ENCODE data around the gene CLIC4.
"Not testable (repeated sequence)": the region's sequence is repeated elsewhere in the genome, so short reads cannot be mapped to it uniquely, and the experiment has no call there.

CLIC4 gene

DNA sequence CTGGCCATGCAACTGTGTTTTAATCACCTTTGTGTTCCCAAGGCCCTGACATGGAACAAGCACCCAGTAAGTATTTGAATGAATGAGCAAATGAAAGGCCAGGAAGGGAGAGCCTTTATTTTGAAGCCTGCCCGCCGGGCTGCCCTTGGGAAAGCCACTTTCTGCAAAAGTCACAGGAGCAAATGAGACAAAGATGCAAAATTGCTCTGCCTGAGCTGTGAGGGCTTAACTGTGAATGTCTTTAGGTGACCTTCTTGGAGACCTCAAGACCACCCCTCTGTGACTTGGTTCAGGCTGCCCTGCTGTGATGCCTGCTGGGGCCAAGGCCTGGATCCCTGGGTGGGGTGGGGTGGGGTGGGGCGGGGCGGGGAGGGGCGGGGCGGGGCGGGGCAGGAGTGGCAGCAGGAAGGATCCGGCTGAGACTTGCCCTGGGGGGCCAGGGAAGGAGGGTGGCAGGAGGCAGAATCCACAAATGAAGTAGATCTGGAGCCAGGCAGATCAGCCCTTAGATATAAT, 130.8 kb downstream of the CLIC4 start:
- no peak for DNase-seq (ENCODE audit: low spot score)

DNA sequence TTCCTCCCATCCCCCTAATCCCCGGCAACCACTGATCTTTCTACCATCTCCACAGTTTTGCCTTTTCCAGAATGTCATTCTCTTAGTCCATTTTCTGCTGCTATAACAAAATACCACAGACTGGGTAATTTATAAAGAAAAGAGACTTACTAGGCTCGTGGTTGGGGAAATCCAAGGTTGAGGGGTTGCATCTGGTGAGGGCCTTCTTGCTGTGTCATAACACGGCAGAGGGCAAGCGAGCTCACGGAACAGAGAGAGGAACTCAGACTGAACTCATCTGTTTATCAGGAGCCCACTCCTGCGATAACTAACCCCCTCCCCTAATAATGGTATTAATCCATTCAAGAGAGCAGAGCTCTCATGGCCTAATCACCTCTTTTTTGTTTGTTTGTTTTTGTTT, 132.8 kb downstream of the CLIC4 start:
- DNase-seq (ENCODE audit: low spot score), result no peak

DNA sequence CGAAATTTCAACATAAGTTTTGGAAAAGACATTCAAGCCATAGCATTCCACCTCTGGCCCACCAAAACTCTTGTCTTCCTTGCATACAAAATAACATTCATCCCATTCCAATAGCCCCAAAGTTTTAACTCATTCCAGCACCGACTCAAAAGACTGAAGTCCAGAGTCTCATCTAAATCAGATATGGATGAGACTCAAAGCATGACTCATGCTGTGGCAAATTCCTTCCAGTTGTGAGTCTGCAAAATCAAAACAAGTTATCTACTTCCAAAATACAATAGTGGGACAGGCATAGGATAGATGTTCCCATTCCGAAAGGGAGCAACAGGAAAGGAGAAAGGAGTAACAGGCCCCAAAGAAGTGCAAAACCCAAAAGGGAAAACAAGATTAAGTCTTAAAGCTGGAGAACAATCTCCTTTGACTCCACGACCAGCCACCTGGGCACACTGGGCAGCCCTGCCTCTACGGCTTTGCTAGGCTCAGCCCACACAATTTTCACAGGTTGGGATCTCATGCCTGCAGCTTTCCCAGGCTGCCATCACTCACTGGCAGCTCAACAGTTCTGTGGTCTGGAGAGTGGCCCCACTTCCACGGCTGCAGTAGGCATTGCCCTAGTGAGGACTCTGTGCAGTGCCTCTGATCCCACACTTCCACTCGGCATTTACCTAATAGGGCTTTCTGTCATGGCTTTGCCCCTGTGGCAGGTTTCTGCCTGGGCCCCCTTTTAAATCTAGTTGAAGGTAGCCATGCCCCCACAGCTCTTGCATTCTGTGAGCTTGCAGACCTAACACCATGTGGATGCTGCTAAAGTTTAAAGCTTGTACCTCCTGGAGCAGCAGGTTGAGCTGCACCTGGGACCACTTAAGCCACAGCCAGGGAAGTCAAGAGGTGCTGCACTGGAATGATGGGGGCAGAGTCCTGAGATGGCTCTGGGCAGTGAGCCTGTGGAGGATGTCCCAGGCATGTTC, 133.8 kb downstream of the CLIC4 start:
- DNase-seq (ENCODE audit: low spot score), result no peak

DNA sequence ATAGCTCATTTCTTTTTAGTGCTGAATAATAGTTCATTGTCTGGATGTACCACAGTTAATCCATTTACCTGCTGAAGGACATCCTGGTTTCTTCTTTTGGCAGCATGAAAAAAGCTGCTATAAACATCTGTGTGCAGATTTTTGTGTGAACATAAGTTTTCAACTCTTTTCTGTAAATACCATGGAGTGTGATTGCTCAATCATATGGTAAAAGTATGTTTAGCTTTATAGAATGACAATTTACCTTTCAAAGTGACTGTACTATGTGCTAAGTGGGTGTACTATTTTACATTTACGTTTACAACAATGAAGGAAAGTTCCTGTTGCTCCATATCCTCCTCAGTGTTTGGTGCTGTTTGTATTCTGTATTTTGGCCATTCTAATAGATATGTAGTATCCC, 135.8 kb downstream of the CLIC4 start:
- DNase-seq (ENCODE audit: low spot score), result no peak

DNA sequence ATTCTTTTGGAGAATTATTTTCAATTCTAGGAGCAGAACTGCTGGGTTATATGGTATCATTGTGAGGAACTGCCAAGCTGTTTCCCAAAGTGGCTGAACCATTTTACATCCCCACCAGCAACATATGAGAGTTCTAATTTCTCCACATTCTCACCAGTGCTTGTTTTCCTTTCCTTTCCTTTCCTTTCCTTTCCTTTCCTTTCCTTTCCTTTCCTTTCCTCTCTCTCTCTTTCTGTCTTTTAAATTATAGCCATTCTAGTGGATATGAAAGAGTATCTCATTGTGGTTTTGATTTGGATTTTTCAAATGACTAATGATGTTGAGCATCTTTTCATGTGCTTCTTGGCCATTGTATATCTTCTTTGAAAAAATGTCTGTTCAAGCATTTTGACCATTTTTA, 139.5 kb downstream of the CLIC4 start:
- DNase-seq (ENCODE audit: low spot score), result no peak

DNA sequence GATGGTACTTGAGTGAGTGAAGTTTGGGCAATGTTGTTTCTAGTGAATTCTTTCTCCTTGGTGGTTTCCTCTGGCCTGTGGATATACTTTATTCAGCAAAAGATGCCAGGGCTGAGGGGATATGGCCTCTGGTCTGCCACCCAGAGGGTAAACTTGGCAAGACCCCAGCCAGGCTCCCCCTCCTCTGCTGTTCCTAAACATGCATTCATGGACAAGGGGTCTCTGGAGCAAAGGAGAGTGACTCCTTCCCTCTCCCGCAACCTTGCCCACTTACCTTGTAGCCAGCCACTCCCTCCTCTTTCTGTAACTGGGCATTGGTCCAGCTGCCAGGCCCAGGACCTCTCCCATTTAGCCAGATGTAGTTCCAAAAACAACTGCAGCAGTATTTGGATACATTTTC, 141.0 kb downstream of the CLIC4 start:
- no peak for DNase-seq (ENCODE audit: low spot score)

DNA sequence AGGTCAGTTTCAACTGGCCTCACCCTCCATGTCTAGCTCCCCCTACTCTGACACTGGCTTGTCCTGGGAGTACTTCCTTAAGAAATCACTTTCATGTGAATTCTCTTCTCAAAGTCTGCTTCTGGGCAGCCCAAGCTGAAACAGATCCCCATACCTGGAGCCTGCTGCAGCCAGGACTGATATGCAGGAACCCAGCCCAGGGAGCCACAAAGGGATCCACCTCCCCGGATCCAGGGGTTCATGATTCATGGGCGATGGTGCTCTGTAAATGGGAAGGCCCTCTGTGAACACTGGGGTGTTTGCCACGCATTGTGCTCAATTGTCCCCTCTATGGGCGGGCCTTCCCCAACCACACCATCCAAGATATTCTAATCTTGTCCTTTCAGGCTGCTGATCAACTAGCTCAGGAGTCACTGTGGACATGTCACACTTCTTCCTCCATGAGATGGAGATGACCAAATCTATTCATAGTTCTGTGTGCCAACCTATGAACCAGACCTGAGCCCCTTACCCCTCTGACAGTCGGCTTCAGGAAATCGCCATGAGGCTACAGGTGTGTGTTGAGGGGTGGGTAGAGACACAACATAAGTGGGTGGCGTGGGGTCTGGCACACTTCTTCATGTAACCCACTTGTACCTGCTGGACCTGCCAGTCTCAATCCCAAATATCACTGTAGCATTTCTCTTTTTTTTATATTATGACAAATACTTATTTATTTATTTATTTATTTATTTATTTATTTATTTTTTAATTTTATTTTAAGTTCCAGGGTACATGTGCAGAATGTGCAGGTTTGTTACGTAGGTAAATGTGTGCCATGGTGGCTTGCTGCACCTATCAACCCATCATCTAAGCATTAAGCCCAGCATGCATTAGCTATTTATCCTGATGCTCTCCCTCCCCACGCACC, 143.1 kb downstream of the CLIC4 start:
- no peak for DNase-seq (ENCODE audit: low spot score)

DNA sequence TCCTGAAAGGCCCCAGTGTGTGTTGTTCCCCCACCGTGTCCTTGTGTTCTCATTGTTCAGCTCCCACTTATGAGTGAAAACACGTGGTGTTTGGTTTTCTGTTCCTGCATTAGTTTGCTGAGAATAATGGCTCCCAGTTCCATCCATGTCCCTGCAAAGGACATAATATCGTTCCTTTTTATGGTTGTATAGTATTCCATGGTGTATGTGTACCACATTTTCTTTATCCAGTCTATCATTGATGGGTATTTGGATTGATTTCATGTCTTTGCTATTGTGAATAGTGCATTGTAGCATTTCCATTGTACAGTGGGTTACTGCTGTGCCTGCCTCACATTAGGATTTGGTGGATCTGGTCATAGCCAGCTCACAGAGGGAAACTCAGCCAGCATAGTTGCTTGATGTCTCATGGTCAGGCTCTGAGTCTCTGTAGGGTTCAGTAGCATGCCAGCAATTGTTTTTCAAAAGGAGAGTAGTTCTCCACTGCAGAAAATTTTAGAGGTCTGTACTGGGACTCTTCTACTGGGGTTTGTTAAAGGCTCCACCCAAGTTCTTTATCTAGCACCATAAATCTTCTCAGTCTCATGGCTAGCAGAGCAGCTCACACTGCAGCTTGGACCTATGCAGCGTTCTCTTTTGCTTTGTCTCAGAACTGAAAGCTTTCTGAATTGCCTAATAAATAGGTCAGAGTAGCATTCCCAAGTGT, 143.9 kb downstream of the CLIC4 start:
- no peak for DNase-seq (ENCODE audit: low spot score)

DNA sequence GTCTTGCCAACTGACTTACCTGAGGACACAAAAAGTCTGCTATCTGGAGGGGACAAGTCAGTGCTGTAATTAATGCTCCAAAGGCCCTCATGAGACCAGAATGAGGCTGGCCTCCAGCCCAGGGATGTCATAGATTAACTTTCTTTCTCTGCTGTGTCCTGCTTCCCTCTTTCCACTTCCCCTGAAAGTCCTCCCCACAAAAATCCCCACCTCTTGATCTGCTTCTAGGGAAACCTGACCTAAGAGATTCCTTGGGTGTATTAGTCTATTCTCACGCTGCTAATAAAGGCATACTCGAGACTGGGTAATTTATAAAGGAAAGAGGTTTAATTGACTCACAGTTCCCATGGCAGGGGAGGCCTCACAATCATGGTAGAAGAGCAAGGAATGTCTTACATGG, 145.6 kb downstream of the CLIC4 start:
- DNase-seq (ENCODE audit: low spot score), result no peak

DNA sequence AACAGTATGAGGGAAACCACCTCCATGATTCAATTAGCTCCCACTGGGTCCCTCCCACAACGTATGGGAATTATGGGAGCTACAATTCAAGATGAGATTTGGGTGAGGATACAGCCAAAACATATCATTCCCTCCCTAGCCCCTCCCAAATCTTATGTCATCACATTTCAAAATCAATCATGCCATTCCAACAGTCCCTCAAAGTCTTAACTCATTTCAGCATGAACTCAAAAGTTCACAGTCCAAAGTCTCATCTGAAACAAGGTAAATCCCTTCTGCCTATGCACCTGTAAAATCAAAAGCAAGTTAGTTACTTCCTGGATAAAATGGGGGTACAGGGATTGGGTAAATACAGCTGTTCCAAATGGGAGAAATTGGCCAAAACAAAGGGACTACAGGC, 146.1 kb downstream of the CLIC4 start:
- not testable (repeated sequence) for DNase-seq (ENCODE audit: low spot score)

DNA sequence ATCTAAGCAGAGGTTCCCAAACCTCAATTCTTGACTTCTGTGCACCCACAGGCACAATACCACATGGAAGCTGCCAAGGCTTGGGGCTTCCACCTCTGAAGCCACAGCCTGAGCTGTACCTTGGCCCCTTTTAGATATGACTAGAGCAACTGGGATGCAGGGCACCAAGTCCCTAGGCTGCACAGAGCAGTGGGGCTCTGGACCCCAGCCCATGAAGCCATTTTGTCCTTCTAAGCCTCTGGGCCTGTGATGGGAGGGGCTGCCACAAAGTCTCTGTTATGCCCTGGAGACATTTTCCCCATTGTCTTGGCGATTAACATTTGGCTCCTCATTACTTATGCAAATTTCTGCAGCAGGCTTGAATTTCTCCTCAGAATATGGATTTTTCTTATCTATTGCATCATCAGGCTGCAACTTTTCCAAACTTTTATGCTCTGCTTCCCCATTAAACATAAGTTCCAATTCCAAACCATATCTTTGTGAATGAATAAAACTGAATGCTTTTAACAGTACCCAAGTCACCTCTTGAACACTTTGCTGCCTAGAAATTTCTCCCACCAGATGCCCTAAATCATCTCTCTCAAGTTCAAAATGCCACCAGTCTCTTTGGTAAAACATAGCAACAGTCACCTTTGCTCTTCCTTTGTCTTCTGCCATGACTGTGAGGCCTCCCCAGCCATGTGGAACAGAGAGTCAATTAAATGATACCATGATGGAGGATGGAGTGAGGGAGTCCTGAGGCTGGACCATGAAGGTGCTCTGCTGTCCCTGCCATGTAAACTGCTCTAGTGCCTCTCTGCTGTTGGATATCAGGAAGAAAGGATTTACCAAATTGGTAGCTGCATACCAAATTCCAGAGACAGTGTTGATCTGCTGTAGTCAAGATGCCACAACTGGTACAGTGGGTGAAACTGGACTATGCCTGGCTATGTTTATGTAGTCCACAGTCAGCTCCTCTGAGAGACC, 147.2 kb downstream of the CLIC4 start:
- DNase-seq (ENCODE audit: low spot score), result no peak

DNA sequence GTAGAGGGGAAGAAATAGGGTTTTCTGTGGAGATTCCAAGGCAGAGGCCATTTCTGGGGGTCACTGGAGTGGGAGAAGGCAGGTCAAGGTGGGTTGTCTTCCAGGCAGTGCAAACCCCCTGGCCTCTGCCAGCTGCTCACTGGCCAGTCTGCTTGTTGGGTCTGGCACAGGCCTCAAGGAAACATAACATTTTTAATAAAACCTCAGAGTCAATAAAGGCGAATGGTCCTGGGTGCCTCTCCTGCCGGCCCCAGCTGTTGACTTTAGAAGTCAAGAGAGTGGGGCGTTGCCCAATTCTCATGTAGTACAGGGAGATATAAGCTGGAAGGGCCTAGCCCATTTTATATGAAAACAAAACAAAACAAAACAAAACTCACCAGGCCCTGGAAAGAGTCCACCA, 148.2 kb downstream of the CLIC4 start:
- no peak for DNase-seq (ENCODE audit: low spot score)

Measured in globus pallidus (tissue), 1 donor.